EH (cell line): ENCODE data around the gene DDX1.

Experiments used
- DNase-seq: peaks from one replicate; pipeline ENCODE4 v3.0.0-alpha.2; 2015; ENCODE audit warnings: low read depth

The DDX1 gene

DNA sequence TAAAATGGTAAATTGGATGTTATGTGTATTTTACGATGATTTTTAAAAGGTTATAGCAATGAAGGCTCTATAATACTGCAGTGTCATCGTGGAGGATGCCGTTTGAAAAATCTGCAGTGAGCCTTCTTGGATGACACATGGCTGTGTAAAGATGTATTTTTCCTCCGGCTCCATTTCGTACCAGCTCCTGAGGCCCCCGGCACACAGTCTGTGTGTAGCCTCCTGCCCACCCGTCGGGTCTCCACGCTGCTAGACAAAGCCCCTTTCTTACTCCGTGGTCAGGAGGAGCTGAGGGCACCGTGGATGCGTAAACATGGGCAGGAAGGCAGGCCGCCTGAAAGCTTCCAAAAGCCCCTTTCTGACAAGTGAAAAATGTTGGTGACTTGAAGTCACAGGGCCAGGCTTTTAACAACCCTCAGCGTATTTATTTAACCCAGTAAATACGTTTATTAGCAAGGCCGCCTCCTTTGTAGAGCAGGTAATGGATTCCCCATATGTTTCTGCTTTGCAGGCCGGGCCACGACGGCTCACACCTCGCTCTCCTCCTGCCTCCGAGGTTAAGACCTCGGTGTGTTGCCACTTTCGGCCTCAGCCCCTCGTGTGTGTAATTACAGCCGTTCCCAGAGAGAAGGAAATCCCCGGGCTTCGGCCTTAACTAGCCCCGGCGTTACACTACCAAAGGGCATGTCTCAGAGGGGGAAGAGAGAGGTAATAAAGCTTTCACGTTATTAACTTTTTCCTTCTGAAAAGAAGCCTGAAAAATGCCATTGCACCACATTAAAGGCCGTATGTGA is 72.8 kb downstream of the DDX1 start:
- DNase-seq = no peak

DNA sequence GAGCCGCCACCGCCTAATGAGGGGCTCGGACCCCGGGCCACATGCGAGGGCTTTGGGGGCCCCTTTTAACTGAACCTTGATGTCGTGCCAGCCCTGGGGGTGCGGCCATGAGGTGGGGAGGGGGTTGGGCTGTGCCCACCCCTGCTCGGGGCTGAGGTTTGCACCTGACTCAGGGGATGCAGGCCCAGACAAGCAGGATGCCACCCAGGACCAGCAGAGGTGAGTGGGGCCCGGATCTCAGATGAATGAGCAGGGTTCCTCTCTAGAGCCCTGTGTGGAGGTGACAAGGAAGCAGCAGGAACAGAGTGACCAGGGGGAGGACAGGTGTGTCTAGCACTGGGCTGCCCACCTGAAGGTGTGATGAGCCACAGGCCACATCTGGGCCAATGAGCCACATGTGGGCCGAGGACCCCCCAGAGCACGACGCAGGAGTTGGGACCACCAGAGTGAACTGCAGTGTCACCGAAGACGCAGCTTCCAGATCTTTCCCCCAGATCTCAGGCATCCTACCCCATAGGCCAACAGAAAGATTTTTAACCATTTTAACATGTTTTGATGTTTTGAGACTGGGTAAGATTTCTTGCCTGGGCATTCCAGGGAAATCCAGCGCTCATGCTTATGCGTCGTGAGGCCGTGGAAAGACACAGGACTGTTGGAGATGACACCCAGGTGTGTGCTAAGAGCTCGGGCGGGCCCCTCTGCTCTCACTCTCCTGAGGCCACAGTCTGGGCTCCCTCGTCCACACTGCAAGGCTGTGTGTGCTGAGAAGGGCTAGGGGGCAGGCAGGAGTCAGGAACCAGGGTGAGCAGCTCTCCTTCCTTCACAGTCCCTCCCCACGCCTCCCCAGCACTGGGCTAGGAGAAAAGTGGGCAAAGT is 73.6 kb downstream of the DDX1 start:
- no peak for DNase-seq

DNA sequence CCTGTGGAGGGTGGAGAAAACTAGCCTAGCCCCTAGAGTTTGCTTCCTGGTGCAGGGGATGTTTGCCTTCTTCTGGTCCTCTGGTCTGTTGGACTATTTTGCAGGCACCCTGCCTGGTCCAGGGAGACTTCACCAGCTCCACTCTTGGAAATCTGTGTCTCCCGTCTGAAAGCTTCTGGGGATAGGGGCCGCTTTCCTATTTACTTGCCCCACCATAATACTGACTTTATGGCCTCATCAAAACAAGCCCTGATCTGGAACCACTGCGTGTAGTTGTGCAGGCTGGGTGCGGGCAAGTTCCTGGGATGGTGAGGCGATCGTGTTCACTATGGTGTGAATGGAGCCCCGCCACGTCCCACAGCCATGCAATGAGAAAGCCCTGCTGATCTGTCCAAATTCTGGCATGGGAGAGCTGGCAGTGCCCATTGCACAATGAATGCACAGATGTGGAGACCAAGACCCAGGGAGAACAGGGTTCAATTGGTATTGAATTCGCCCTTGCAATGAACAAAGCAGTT is 74.3 kb downstream of the DDX1 start:
- DNase-seq = no peak

DNA sequence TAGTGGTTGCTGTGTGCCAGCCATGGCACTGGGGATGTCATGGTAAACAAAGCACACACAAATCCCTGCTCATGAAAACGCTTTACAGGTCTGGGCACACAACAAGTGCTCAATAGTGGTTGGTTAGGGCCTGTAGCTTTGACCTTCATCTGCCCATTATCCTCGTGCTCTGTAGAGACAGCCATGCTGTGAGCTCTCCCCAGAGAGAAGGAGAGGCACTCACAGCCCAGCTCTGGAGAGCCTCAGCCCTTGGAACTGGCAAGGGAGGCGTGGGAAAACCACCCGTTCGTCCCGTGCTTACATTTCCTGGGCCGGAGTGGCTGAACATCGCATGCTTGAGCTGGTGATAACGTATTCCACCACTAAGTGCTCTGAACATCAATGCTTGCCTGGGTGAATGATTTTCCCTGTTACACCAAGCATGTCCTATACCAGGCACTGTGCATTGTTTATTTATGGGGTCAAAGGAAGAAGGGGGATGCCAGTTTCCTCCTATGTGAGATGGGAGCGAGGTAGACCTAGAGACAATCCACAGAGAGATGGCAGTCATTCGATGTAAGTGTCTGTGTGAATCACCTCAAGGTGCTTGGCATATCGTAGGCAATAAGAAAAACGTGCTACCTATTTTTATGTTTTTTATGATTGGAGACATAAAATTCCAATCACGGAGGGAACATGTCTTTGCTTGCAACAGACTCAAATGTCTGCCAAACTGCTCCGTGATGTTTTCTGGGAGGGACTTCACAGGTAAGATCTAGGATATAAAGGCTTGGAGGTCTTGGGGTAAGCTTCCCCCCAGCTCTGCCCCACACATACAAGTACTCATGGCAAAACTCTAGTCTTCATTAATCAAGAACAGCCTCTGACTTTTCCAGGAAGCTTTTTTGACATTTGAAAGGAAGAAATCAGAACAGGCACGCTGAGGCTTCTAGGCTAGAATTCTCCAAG is 75.5 kb downstream of the DDX1 start:
- DNase-seq = no peak

DNA sequence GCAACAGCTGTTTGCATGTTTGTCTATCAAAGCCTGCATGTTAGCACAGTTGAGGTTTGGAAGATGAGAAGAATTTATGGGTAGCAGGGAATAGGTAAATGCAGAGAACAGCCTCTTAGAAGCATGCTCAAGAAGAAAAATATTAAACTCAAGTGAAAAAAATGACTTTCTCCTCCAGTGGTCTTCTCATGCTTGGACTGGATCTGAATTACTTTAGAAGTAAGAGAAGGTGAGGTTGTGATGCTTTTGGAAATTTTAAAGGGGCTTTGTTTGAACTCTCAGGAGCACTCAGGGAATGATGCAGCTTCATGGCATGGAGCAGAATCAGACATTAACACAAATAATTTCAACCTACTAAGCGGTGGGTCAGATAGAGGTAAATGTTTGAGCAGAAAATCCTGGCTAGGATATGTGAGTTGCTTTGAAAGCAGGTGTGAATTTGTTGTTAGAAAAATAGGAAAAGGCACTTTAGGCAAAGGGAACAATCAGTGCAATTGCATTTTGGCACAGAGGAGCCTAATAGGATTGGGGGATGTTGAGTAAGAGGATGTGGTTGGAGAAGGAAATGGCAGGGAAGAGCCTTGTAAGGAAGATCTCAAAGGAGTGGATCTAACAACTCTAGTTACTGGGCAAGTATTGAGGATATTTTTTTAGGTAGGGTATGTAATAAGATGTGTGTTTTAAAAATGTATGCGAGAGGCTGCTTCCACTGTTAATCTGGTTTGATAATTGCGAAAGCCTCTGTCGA is 76.3 kb downstream of the DDX1 start:
- peak; percentile 25 for DNase-seq

DNA sequence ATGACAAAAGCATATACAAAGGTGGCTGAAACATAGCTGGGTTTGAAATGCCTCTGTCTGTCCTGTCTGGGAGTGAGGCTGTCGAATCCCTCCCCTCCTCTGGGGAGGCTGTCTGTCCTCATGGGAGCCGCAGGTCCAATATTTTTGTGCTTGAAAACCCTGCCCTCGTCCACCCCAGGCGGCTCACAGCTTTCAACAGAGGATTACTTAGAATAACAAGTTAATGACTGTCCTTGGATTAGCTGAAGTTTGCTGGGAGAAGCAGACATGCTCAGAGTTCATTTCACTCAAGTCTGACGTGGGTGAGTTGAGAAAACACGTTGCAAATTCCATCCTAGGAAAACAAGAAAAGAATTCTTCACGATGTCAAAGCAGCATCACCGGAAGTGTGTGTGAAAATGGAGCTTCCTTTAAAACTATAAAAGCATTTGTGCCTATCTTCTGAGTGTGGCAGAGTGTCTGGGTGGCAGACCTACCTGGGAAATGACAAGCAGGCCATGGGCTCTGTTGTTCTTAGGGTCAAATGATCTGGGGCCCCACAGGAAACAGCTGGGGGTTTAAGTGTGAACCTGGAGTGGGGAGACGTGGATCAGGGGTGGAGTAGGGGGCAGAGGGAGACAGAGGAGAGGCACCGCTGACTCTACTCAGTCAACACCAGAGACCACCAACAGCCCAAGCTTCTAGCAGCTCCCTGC is 77.1 kb downstream of the DDX1 start:
- peak; percentile 33 for DNase-seq

DNA sequence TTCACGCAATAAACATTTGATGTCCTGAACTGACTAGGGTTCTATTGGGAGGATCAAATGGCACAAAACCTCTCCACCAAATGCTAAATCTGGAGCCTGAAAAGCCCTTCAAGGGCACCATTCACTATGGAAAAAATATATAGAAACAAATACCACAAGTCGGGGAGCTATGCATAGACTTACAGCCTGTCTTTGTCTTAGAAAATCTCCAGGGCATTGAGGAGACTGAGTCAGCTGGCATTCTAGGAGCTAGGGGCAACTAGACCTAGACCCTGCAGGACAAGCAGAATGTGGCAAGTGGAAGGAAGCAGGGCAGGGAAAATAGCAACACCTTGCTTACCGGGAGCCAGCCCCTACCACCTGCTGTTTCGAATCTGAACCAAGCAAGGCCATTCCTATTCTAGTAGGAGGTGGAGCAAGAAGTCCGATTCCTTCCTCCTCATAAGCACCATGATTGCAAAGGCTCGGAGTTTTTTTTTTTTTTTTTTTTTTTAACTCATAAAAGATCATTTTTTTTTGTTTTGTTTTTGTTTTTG is 77.8 kb downstream of the DDX1 start:
- no peak for DNase-seq

DNA sequence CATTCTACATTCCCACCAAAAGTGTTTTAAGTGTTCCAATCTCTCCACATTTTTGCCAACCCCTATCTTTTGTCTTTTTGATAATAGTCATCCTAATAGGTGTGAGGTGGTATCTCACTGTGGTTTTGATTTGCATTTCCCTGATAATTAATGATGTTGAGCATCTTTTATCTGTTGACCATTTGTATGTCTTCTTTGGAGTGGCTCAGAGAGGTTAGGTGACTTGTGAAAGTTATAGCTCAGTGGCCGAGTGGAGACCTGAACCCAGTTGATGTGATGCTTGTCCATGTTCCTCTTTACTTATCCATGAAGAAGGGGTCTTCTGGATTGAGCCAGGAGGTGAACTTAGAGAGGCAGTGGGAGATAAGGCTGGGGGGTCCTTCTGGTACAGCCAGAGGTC is 78.8 kb downstream of the DDX1 start:
- DNase-seq = no peak

DNA sequence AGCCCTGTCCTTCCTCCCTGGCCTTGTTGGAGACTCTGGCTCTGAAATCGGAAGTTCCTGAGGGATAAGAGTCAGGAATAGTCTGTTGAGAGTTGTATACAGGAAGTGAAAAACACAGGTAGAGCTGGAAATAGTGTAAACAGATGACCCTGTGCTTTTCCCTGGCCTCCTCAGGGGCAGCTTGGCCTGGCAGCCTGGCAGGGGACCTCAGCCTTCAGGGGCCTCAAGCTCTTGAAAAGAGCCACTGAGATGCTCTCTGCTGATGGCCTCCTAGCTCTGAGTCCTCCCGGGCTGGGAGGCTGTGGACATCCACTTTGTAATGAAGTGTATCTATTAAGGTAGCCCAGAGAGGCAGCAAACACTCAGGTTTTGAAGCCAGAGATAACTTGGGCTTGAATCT is 79.3 kb downstream of the DDX1 start:
- no peak for DNase-seq

DNA sequence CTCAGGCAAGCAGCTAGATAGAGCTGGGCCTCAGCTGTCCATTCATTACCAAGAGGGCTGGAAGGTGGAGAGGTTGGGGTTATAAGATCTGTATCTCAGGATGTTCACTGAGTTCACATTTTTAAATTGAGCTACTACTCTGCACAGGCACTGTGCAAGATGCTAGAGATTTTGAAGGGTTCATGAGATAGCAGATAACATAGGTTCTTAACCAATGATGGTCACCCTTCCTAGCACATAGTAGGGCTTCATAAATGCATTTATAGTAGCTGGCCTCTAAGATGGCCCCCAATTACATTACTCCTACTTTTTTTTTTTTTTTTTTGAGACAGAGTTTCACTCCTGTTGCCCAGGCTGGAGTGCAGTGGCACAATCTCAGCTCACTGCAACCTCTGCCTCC is 79.7 kb downstream of the DDX1 start:
- DNase-seq = no peak

DNA sequence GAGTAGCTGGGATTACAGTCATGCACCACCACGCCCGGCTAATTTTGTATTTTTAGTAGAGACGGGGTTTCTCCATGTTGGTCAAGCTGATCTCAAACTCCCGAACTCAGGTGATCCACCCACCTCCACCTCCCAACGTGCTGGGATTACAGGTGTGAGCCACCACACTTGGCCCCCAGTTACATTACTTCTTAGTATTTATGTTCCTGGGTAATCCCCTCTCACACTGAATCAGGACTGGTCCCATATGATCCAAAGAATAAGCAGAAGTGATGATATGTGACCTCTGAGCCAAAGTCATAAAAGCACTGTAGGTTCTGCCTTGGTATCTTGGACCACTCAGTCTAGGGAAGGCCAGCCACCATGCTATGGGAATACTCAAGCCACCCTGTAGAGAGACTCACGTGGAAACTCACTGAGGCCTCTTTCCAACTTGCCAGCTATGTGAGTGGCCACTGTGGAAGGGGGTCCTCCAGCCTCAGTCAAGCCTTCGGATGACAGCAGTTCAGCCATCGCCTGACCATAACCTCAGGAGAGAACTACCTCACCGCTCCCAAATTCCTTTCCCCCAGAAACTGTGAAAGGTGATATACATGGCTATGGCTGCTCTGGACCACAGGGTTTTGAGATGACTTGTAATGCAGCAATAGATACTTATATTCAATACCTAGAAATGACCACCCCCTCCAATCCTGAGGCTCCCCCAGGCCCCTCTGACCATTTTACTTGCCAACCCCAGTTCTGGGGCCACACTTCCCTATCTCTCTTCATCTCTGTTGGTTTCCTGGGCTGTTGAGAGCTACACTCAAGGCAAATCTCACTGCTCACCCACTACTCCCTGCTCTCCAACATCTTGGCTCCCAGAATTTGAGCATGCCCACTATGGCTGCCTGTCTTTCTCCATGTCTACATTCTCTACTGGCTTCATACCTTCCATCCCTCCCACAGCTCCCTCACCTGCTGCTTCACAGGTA is 80.5 kb downstream of the DDX1 start:
- no peak for DNase-seq

DNA sequence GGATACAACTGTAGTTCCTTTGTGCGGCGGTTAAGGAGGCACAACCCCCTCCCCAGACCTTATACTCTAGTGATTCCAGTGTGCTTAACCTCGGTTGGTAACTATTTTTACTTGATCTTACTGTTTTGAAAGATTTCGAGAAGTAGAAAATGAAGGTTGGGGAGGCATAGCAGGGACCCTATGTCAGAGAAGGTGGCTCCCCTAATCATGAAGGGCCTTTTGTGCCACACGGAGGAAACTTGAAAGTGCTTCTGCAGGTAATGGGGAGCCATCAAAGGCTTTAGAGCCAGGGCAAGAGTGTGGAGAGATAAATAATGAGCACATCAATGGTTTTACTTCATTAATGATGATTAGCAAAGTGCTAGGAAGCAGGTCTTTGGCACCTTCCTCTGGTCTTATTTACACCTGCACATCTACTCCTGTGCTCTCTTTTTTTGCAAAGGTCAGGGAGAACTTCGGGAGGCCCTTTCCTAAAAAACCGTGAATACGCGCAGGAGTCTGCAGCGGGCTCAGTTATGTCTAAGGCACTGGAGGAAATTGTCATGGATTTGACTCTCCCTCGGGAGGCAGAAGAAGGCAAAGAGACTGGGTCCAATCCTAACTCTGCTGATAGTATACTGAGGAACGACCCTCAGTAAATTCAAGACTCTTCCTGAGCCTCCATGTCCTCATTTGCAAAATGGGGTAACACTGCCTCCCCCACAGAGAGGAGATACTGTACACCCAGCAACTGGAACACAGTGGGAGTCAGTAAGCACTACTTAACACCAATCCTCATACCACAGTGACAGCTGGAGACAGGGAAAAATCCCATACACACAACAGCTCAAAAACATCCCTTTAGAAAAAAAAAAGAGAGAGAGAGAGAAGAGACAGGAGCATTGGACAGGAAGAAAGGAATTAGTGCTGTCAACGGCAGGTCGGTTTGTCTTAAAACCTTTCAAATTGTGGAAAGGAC is 81.6 kb downstream of the DDX1 start:
- no peak for DNase-seq

DNA sequence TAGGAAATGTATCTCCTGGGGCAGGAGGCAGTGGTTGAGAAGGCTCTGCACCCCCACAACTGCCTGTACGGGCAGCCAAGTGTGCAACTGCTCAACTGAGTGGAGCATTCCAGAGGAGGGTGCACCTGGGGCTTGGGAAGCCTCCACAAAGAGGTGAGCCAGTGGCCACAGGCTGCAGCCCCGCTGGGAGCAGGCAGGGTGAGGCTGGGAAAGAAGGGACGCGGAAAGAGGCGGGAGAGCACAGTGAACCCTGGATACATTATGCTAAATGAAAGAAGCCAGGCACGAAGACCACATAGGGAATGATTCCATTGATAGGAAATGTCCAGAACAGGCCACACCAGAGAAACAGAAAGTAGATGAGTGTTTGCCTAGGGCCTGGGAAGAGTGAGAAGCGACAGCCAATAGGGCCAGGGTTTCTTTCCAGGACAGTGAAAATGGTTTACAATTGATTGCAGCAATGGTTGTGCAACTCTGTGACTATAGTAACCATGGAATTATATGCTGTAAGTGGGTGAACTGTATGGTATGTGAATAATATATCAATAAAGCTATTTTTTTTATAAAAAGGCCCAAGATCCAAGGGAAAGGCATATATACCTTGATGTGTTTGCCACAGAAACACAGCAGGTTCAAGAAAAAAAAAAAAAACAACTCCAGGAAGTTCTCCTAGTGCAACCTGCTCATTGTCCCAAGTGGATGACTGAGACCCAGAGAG is 82.4 kb downstream of the DDX1 start:
- peak; percentile 1 for DNase-seq

DNA sequence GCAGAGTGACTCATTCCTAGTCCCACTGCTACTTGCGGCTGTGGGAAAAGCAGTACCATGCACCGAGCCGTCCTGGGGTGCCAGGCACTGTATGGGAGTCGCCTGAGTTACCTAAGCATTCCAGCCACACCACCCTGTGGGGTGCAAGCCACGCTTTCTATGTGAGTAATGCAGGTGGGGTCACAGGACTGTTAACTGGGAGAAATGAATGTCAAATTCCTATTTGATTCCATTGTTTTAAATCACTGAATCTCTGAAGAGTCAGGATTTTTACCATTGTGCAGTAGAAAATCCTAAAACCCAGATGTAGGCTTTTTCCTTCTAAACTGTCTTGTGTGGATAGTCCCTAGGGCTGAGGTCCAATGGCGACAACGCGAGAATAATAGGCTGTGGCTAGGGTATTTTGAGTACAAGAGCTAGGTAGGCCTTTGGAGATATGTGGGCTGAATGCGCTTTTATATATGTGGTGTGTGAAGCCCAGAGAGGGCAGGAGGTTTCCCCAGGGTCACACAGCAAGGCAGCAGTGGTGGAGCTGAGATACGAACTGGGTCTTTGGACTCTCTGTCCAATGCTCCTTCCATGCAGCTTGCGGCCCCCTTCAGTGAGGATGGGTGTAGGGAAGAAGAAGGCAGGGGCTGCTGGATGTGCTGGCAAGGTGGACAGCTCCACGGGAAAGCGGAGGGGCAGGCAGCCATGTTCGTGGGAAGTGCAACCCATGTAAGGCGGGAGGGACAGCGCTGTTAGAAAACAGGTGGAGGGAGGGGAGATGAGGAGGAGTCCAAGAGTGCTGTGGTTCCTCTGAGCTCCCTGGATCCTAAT is 83.2 kb downstream of the DDX1 start:
- no peak for DNase-seq

DNA sequence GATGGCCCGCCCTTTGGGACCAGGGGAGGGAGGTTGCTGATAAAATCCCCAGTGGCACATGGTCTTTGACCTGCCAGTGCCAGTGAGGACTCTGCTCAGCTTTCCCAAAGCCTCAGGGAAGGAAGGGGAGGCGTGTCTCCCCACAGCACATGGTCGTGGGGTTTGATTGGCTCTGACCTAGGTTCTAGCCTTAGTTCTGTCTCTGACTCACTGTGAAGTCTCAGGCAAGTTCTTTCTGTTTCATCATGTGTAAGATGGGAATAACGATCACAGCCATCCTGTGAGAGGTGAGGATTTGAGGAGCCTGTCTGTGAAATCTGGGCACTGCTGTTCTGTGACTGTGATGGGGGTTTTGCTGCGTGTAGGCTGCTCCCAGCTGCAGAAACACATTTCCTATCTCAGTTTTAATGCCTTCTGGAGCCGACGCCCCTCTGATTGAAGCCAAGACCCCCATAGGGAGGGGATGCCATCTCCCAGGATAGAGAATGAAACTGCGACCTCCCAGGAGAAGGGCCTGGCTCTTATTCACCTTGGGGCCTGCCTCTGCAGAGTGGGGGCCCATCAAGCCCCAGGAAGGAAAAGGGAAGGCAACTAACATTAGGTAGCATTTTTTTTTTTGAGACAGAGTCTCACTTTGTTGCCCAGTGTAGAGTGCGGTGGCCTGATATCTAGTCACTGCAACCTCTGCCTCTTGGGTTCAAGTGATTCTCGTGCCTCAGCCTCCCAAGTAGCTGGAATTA is 84.0 kb downstream of the DDX1 start:
- peak; percentile 3 for DNase-seq
